Measurements from ENCODE around the gene EZH1. TPM values are rescaled to one million over a fixed set of nuclear protein-coding genes. Genes with fewer than 3 reads are reported as not detected.
"Not testable (repeated sequence)": the region's sequence is repeated elsewhere in the genome, so short reads cannot be mapped to it uniquely, and the experiment has no call there.

EZH1 gene
- total RNA-seq, 8 experiments from 2014 or later: 13.8 to 44.5 (median 27.8) TPM

DNA sequence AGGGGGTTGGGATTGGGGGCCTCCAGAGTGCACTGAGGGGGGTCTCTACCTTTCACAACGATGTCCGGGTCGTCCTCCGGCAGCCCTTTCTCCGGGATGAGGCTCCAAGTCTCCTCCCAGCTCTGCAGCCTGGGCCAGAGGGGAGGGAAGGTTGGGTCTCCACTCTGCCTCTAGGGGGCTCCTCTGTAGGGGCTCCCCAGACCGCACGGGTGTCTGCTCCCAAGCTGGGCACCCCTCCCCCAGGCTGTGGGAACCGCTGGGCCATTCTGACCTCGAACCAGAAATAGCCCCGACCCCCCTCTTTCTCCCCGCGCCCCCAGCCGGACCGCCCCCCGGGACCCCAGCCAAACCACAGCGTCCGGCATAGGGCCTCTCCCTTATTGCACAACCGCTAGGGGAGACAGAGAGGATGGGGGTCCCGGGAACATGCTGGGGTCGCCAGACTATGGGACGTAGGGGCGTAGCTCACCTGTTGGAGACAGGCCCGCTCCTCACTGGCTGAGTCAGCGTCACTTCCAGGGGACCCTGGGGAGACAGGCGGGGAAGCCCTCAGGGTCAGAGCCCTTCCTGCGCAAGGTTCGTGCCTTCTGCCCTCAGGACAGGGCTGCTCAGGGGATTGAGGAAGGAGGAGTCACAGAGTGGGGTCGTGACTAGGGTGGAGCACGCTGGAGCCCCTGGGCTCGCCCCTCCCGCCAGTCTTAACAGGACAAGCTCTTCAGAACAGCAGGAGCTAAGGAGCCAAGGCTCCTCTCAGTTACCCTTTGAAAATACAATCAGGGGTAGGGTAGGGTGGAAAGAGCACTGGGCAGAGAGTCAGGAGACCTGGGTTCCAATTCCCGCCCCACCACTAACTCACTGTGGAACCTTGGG is 70.7 kb downstream of the EZH1 start:
- WGBS, 10 experiments: 26 to 100% (median 60%) methylated on average over 1 to 4 of the region's 32 CpGs; no CpG with 5 or more reads in 7 of the 10 experiments
- in situ Hi-C loops (cut with MboI; ENCODE audit: low pct_unique_long_range_greater_than_20kb in 2 of 9, low sequenced_read_pairs in 9 of 9, unreplicated experiment in 9 of 9): no loop called here
- Histone ChIP-seq H3K4me1 (replicated peaks in 1 of 2) (peaks cover 16 to 23% of the 10 kb centered on the region in 2 donors), H3K27ac (no peak overlapping the region), H3K4me3 (peak overlapping the region in 2 of 5 donors; percentile 73 to 80)
- peak in 2 of 8 experiments; percentile 3 to 22 for ATAC-seq (replicated peaks in 6 of 8)

DNA sequence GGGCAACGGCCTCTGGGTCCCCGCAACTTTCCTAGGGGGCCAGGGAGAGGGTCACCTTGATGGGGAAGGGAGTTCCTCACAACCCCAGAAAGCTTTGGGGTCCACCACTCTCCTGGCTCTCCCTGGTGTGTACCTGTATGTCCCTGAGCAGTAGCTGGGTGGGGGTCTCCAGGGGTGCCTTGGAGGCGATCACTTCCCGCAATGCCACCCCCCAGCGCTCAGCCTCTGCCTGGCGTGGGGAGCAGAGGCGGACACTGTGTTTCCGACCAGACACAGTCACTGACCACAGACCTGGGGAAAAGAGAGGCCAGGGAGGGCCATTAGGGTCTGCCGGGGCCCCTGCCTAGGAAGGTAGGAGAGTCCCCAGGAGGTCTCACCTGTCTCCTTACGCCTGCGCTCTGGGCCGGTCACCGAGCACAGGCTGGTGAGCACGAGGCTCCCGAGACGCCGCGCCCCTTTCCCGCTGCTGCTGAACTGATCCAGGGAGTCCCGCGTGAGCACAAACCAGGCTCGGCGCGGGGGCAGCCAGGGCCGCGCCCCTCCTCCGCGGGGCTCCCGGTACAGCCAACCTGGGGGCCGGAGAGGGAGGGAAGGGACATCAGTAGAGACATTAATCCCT is 71.5 kb downstream of the EZH1 start:
- in situ Hi-C loops (cut with MboI; ENCODE audit: low pct_unique_long_range_greater_than_20kb in 2 of 9, low sequenced_read_pairs in 9 of 9, unreplicated experiment in 9 of 9): no loop called here
- no peak overlapping the region for H3K4me3 ChIP-seq
- 80 to 100% (median 99%) methylated on average over 1 to 8 of the region's 30 CpGs; no CpG with 5 or more reads in 6 of the 10 experiments for WGBS, 10 experiments
- peaks cover 16 to 18% of the 10 kb centered on the region in 2 donors for H3K4me1 ChIP-seq (replicated peaks in 1 of 2)
- ATAC-seq (replicated peaks in 6 of 8): no peak
- no peak overlapping the region for H3K27ac ChIP-seq

DNA sequence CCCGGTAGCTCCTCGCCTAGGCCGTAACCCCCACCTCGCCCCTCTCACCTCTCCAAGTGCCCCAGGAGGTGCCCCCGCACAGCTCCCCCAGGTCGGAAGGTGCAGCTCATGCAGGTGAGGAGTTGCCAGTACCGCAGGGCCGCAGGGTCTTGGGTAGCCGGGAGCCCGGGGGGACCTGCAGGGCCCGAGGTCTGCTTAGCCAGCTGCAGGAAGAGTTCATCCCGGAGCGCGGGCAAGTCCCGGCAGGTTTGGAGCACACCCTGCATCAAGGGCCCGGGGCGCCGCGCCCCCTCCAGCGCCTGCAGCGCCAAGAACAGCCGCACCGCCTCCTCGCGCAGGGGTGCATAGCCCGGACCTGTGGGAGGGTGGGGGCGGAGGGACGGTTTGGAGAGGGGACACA is 72.8 kb downstream of the EZH1 start:
- in situ Hi-C loops (cut with MboI; ENCODE audit: low pct_unique_long_range_greater_than_20kb in 2 of 9, low sequenced_read_pairs in 9 of 9, unreplicated experiment in 9 of 9): no loop called here
- Histone ChIP-seq H3K4me1 (replicated peaks in 1 of 2) (peaks cover 9 to 12% of the 10 kb centered on the region in 2 donors), H3K4me3 (no peak overlapping the region), H3K27ac (no peak overlapping the region)
- 78% methylated on average over 8 of the region's 28 CpGs; no CpG with 5 or more reads in 9 of the 10 experiments for WGBS, 10 experiments
- no peak for ATAC-seq (replicated peaks in 6 of 8)

DNA sequence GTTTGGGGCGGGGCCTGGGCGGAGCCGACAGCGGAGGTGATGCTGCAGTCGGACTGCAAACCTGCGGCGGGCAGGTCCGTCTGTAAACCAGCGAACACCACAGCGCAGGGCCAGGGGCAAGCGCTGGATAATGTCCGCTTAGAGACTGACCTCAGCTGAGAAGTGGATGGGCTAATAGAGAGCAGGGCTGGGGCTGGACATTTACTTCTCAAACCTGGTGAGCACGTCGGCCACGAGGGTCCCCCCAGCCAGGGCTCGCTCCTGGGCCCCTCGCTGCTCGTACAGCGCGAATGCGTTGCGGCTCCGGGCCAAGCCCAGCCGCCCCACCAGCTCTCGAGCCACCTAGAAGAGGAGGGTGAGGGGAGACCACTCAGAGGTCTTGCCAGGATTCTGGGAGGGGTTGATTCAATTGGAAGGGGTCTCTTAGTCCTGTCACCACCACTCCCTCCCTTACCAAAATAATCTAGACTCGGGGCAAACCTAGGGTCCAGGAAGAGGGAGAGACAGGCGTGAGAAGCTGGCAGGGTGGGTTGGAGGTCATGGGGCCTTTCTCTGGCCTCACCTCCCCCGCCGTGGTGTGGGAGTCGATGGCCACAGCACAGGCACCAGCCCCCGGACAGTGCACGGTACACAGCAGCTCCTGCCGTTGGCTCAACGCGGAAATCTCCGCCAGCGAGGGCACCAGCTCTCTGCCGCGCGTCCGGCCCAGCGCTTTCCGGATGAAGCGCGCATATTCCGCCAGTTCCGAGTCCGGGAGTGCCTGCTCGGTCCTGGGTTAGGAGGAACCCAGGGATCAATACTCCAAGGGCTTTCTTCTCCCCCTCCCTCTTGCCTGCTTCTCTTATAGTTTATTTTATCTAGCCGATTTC is 73.8 kb downstream of the EZH1 start:
- WGBS, 10 experiments: 58 to 100% (median 93%) methylated on average over 1 to 23 of the region's 50 CpGs; no CpG with 5 or more reads in 5 of the 10 experiments
- no peak for ATAC-seq (replicated peaks in 6 of 8)
- Histone ChIP-seq H3K4me3 (no peak overlapping the region), H3K4me1 (replicated peaks in 1 of 2) (peaks cover 9 to 12% of the 10 kb centered on the region in 2 donors), H3K27ac (no peak overlapping the region)
- in situ Hi-C loops (cut with MboI; ENCODE audit: low pct_unique_long_range_greater_than_20kb in 2 of 9, low sequenced_read_pairs in 9 of 9, unreplicated experiment in 9 of 9): no loop called here

DNA sequence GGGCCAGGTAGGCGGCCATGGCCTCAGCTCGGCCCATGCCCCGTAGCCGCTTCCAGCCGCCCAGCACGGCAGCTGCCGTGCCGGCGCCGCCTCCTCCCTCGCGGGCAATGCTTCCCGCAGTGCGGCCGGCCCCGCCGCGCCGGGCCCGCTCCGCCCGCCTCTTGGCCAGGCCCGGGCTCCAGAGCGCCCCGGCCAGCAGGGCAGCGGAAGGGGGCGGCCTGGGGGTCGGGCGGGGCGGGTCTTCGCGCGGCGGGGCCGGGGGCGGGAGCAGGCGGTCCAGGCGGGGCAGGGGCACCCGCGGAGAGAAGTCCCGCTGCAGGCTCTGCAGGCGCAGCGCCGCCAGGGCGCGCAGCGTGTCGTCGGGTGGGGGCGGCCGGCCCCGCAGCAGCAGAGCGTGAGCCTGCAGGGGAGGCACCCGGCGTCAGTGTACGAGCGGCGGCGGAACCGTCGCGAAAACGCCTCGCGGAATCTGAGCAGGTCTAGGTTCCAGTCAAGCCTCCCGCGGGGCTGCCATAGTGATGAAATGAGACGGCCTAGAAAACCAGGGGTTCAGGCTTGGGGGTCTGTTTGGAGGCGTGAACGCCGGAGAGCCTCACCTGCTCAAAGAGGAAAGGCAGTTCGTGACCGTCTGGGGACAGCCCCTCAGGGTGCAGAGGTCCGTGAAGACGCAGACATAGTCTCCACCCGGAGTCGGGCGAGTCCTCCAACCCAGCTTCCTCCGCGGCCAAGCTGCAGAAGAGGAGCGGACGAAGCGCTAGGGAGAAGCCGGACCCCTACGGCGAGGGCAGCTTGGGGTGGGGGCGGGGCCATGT is 74.7 kb downstream of the EZH1 start:
- peak in 3 of 8 experiments; percentile 8 to 53 (median 48) for ATAC-seq (replicated peaks in 6 of 8)
- in situ Hi-C loops (cut with MboI; ENCODE audit: low pct_unique_long_range_greater_than_20kb in 2 of 9, low sequenced_read_pairs in 9 of 9, unreplicated experiment in 9 of 9): no loop called here
- Histone ChIP-seq H3K27ac (no peak overlapping the region), H3K4me3 (no peak overlapping the region), H3K4me1 (replicated peaks in 1 of 2) (peaks cover 9 to 12% of the 10 kb centered on the region in 2 donors)
- WGBS, 10 experiments: 48 to 100% (median 78%) methylated on average over 1 to 11 of the region's 87 CpGs; no CpG with 5 or more reads in 6 of the 10 experiments

DNA sequence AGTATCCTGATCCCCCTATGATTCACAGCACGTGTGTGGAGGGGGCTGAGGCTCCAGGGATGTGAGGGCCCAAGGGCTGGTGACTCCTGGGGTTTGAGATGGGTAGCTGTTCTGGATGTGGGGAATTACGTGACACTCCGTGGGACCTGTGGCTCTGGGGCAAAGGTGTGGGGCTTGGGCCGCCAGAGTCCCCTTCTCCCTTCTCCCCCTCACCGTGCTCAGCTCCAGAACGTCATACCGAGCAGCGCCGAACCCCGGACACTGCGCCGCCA is 75.2 kb downstream of the EZH1 start:
- WGBS, 10 experiments: 80 to 100% (median 80%) methylated on average over 1 to 4 of the region's 12 CpGs; no CpG with 5 or more reads in 7 of the 10 experiments
- H3K4me3 ChIP-seq: no peak overlapping the region
- H3K27ac ChIP-seq: no peak overlapping the region
- no peak for ATAC-seq (replicated peaks in 6 of 8)
- peaks cover 7% of the 10 kb centered on the region in 2 donors for H3K4me1 ChIP-seq (replicated peaks in 1 of 2)
- in situ Hi-C loops (cut with MboI; ENCODE audit: low pct_unique_long_range_greater_than_20kb in 2 of 9, low sequenced_read_pairs in 9 of 9, unreplicated experiment in 9 of 9): no loop called here

DNA sequence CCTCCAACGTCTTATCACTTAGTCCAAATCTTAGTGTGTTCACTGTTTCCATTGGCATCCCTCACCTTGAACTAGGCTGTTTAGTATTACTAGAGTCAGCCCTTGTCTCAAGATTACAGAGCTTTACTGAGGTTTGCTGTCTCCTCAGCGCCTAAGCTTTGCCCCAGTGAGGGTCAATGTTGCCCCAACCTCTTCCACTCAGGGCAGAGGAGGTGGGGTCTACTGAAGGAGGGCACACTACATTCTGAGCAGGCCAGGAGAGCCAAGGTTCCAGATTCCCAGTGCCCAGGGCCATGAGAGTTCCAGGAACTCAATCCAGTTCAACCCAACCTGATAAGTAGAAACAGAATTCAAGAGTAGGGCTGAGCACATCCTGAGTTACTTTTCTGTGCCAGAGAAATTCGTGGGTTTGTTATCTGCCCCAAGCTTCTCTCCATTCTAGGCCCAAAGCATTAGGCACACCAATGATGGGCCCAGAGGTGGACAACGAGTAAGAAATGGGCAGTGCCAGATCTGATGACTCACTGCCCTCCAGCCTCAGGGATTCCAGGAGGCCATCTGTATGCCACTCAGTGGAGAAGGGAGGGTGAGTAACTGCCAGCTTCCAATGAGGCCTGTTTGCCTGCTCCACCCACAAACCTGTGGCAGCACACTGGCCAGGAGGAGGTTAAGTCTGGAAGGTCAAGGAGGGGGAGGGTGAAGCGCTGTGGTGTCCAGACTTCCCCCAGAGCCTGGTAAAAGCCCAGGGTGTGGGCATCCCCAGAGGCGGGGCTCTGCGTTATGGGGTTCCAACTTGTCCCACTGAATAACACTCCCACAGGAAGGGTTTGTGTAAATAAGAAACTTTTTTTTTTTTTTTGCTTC is 77.5 kb downstream of the EZH1 start:
- in situ Hi-C loops (cut with MboI; ENCODE audit: low pct_unique_long_range_greater_than_20kb in 2 of 9, low sequenced_read_pairs in 9 of 9, unreplicated experiment in 9 of 9): no loop called here
- WGBS, 10 experiments: 52 to 100% (median 77%) methylated on average over 1 to 5 of the region's 7 CpGs; no CpG with 5 or more reads in 4 of the 10 experiments
- ATAC-seq (replicated peaks in 6 of 8): peak; percentile 46 to 97 (median 68)
- Histone ChIP-seq H3K4me1 (replicated peaks in 1 of 2) (no peaks in the 10 kb centered on the region), H3K4me3 (no peak overlapping the region), H3K27ac (no peak overlapping the region)

DNA sequence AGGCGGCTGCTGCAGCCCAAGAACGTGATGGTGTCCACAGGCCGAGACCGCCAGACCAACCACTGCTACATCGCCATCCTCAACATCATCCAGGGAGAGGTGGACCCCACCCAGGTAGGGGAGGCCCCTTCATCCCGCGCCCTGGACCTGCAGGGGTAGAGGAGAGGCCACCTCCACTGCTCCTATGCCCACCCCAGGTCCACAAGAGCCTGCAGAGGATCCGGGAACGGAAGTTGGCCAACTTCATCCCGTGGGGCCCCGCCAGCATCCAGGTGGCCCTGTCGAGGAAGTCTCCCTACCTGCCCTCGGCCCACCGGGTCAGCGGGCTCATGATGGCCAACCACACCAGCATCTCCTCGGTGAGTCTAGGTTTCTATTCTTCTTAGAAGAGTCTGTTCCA is 78.7 kb downstream of the EZH1 start:
- in situ Hi-C loops (cut with MboI; ENCODE audit: low pct_unique_long_range_greater_than_20kb in 2 of 9, low sequenced_read_pairs in 9 of 9, unreplicated experiment in 9 of 9); H3K27ac ChIP-seq; H3K4me3 ChIP-seq; H3K4me1 ChIP-seq (replicated peaks in 1 of 2); ATAC-seq (replicated peaks in 6 of 8): not testable (repeated sequence)
- WGBS, 10 experiments: 40 to 100% methylated on average over 1 of the region's 16 CpGs; no CpG with 5 or more reads in 8 of the 10 experiments

DNA sequence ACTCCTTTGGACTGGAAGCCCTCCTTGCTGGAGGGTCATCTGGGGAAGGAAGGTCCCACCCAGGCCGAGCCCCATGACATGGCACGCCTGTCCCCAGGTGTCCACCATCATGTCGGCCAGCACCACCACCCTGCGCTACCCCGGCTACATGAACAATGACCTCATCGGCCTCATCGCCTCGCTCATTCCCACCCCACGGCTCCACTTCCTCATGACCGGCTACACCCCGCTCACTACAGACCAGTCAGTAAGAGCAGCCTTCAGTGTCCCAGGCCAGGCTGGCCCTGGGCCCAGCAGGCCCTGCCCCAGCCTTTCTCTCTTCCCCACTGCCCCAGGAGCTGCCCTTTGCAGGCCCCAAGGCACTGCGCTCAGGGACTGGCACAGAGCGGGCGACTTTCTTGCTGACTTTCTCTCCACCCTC is 79.2 kb downstream of the EZH1 start:
- no peak overlapping the region for H3K27ac ChIP-seq
- in situ Hi-C loops (cut with MboI; ENCODE audit: low pct_unique_long_range_greater_than_20kb in 2 of 9, low sequenced_read_pairs in 9 of 9, unreplicated experiment in 9 of 9): no loop called here
- no peak overlapping the region for H3K4me3 ChIP-seq
- peak in 2 of 8 experiments; percentile 5 to 6 for ATAC-seq (replicated peaks in 6 of 8)
- H3K4me1 ChIP-seq (replicated peaks in 1 of 2): peaks cover 2 to 4% of the 10 kb centered on the region in 2 donors
- WGBS, 10 experiments: 80 to 100% (median 91%) methylated on average over 1 to 8 of the region's 14 CpGs; no CpG with 5 or more reads in 6 of the 10 experiments

DNA sequence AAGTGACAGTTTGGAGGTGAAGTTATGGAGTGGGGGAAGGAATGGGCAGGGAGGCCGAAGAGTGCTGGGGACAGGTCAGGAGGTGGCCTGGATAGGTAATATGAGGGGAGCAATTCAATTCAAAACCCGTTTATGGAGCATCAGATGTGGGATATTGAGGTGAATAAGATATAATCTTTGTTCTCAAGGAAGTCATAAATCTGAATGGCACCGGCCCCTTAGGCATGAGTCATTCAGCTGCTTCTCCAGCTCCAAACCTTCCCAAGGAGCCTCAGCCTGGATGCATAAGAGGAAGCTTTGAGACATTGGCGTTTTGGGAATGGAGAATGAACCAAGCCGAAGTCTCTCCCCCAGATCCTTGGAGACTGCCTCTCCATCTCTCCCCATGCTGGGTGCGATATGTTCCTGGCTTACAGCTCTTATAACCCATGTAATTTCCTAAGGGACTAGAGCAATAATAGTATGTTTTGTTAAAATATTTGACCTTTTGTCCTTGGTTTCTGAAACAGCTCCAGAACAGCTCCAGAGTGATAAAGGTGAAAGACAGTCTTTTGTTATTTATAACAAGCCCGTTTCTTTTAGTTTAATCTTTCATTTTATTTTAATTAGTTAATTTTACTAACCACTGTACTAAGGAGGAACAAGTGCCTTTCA is 84.0 kb downstream of the EZH1 start:
- WGBS, 10 experiments: 9 to 100% (median 83%) methylated on average over 1 to 6 of the region's 7 CpGs
- Histone ChIP-seq H3K27ac (no peak overlapping the region), H3K4me3 (peak overlapping the region in 1 of 5 donors; percentile 16), H3K4me1 (replicated peaks in 1 of 2) (peaks cover 7 to 10% of the 10 kb centered on the region in 2 donors)
- in situ Hi-C loops (cut with MboI; ENCODE audit: low pct_unique_long_range_greater_than_20kb in 2 of 9, low sequenced_read_pairs in 9 of 9, unreplicated experiment in 9 of 9): no loop called here
- peak in 2 of 8 experiments; percentile 22 to 31 for ATAC-seq (replicated peaks in 6 of 8)

DNA sequence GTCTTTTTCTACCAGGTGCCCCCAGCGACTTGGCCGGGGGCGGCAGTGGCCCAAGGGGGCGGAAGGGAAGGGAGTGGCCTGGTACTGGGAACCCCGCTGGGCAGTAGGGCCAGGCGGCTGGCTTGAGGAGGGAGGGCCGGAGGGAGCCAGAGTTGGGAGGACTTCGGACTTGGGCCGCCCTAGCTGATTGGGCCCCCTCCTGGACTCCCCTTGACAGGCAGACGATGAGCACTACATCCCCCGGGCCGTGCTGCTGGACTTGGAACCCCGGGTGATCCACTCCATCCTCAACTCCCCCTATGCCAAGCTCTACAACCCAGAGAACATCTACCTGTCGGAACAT is 84.9 kb downstream of the EZH1 start:
- peak overlapping the region; percentile 33 to 50 (median 48) for H3K4me3 ChIP-seq
- H3K4me1 ChIP-seq (replicated peaks in 1 of 2); H3K27ac ChIP-seq; in situ Hi-C loops (cut with MboI; ENCODE audit: low pct_unique_long_range_greater_than_20kb in 2 of 9, low sequenced_read_pairs in 9 of 9, unreplicated experiment in 9 of 9): not testable (repeated sequence)
- ATAC-seq (replicated peaks in 6 of 8): peak in 7 of 8 experiments; percentile 1 to 29 (median 13)
- no CpG with 5 or more reads among the region's 14 CpGs for WGBS, 10 experiments

Measured in motor neuron (in vitro differentiated cells).